GM12872 (cell line): ENCODE measurements around the gene CENPF.

Experiments
- CTCF ChIP-seq: IDR thresholded peaks from 3 replicates; pipeline ENCODE4 v1.5.1; 2011; ENCODE audit warnings: low read depth, mild to moderate bottlenecking, low read length, moderate library complexity; ENCODE audit not compliant: insufficient read depth

Gene CENPF

DNA sequence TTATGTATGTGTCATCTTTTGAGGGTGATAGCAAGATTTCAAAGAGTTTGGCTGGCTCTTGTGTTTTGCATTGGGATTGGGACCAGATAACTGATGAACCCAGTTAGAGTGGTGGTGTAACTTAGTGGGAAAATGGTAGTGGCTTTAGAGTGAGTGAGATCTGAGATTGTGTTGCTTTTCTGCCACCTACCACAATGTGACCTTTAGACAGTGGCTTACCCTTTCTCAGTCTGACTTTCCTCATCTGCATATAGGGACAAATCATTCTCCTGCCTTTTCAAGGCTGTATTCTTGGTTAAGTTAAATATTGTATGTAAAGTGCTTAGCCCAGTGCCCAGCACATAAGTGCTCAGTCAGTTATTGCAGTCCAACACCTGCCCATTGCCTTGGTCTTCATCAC is 31.3 kb downstream of the CENPF start:
- TF ChIP-seq CTCF = no peak

DNA sequence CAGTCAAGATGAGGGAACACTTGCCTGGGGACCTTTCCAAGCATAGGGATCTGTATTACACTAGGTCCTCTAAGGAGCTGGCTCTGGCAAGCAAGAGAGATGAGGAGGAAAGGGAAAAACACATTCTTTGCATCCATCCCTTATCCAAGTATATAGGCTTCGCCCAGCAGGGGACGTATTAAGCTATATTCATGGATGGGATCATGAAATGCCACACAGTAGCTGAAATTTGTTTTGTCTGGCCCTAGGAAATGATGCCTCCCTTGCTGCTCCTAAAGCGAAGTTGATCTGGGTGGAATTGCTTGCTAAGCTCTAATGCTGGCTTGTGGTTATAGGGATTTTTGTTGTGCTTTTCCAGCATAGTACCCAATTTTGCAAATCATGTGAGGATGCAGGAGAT is 32.1 kb downstream of the CENPF start:
- no peak for TF ChIP-seq CTCF

DNA sequence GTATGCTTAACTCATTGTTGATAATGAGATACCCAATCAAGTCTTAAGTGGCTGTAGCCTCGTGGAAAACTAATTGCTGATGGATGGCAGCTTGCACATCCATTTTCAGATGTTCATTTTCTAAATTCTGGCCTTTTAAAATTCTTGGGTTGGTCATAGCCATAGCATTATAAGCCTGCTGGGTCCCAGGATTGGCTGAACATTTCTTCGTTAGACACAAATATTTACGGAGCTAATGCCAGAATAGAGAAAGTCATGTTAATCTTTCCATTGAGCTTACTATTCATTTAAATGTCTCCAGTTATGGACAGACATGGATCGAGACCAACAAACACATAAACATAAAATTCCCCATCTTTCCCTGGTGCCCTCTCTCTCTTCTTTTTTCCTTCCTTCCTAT is 32.5 kb downstream of the CENPF start:
- no peak for TF ChIP-seq CTCF

DNA sequence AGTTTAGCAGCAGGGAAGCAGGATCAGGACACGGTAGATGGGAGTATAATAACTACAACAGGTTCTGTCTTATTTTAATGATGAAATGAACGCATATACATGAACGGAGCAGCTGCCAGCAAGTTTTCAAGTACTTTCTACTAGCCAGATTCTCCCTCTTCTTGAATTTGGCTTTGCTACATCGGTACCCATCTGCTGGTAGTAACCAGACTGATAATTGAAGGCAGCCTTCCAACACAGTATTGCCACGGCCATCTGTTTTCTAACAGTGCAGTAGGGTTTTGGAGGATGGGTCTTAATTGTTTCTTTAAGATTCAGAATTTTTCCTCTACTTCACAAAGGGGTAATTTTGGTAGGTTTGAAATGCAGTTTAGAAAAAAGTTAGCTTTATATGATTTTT is 33.4 kb downstream of the CENPF start:
- no peak for TF ChIP-seq CTCF

- no peak for TF ChIP-seq CTCF
These were observed 34.1 kb downstream of the CENPF start for GRCh38 chr1:214637125-214637524.

DNA sequence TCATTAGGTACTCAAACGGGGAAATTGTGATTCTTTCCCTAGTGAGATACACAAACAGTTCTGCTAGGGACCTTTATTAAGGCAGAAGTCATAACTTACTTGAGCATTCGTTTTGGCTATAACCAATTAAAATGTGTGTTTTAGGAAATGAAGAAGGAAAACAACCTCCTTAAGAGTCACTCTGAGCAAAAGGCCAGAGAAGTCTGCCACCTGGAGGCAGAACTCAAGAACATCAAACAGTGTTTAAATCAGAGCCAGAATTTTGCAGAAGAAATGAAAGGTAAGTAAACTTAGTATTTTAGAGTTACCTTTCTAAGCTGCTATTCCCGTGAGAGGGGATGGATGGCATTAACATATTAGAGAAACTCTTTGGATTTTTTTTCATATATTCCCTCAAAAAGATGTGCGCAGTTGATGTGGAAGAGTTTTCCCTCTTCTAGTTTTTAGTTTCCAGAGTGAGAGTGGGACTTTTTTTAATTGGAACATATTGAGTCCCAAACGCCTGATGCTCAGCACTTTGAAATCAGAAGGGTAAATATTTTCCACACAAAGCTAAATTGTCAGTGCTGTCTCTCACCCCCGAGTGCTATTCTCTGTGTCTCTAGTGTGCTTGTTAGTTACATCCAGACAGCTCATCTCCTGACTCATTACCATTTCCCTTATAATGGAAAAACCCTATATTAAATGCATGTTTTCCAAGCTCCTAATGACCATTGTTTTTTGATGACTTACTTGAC is 34.9 kb downstream of the CENPF start:
- peak; percentile 63 for TF ChIP-seq CTCF

DNA sequence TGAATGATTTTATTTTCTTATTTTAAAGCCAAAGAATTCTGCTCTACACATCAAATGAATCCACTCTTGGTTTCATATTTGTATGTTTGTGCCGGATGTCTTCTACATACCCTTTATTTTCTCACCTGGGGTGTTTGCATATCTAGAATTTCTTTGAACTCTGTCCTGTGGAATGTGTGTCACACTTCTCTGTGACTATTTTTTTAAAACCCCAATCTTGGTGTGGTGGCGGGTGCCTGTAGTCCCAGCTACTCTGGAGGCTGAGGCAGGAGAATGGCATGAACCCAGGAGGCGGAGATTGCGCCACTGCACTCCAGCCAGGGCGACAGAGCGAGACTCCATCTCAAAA is 35.4 kb downstream of the CENPF start:
- TF ChIP-seq CTCF = no peak
